HepG2 (cell line): Measurements from ENCODE around the gene FBXW5. TPM values are rescaled to one million over a fixed set of nuclear protein-coding genes. Genes with fewer than 3 reads are reported as not detected.

Experiments used
- AGO2 ChIP-seq: fragments of 200-400 bp; formaldehyde crosslinking; optimal IDR thresholded peaks from 2 replicates; pipeline ENCODE3; 2017; ENCODE audit warnings: mild to moderate bottlenecking, low read depth, low read length, moderate library complexity
- ARID2 ChIP-seq: sonication (generic); formaldehyde crosslinking; IDR thresholded peaks from 2 replicates; pipeline ENCODE4 v1.8.1; 2022; ENCODE audit warnings: mild to moderate bottlenecking, missing genetic modification reagents, borderline replicate concordance
- ARNT ChIP-seq: fragments of 450-650 bp; IDR thresholded peaks from 2 replicates; pipeline ENCODE4 v1.6.1; 2017
- ARNTL ChIP-seq: sonication (generic); formaldehyde crosslinking; IDR thresholded peaks from 2 replicates; pipeline ENCODE4 v1.4.0; 2020; ENCODE audit warnings: mild to moderate bottlenecking, missing genetic modification reagents
- BHLHE40 ChIP-seq: IDR thresholded peaks from 2 replicates; pipeline ENCODE4 v1.6.1; 2011; ENCODE audit warnings: low read length, improper control_type of control experiment
- FOSL2 ChIP-seq: sonication (generic); formaldehyde crosslinking; IDR thresholded peaks from 2 replicates; pipeline ENCODE4 v1.4.0; 2020; ENCODE audit warnings: missing genetic modification reagents
- PHF21A ChIP-seq: sonication (generic); formaldehyde crosslinking; IDR thresholded peaks from 2 replicates; pipeline ENCODE4 v1.5.0; 2020; ENCODE audit warnings: mild to moderate bottlenecking, missing genetic modification reagents
- POLR2A ChIP-seq, 2 experiments: IDR thresholded peaks; 2 replicates each; pipeline ENCODE4 v1.6.1; 2011; ENCODE audit warnings: low read depth in 2 of 2, low read length in 2 of 2, mild to moderate bottlenecking in 1 of 2, moderate library complexity in 1 of 2; ENCODE audit not compliant: insufficient read depth in 1 of 2
- SALL1 ChIP-seq: sonication (generic); formaldehyde crosslinking; IDR thresholded peaks from 2 replicates; pipeline ENCODE4 v1.8.0; 2022; ENCODE audit warnings: mild to moderate bottlenecking, missing genetic modification reagents
- TARDBP ChIP-seq: sonication (generic); formaldehyde crosslinking; IDR thresholded peaks from 2 replicates; pipeline ENCODE4 v1.8.0; 2022; ENCODE audit warnings: mild to moderate bottlenecking, missing genetic modification reagents
- TBX2 ChIP-seq: sonication (generic); formaldehyde crosslinking; IDR thresholded peaks from 2 replicates; pipeline ENCODE4 v1.5.0; 2020; ENCODE audit warnings: missing genetic modification reagents, mild to moderate bottlenecking, borderline replicate concordance
- ZBTB38 ChIP-seq: sonication (generic); formaldehyde crosslinking; IDR thresholded peaks from 2 replicates; pipeline ENCODE4 v1.5.1; 2020; ENCODE audit warnings: mild to moderate bottlenecking, missing genetic modification reagents
- ZNF138 ChIP-seq: sonication (generic); formaldehyde crosslinking; IDR thresholded peaks from 2 replicates; pipeline ENCODE4 v1.5.0; 2020; ENCODE audit warnings: mild to moderate bottlenecking, low read depth, missing genetic modification reagents
- polyA plus RNA-seq, 8 experiments: library from polyadenylated mRNA; depleted of rRNA in 3 of 8; stranded (reverse) in 7 of 8; unstranded in 1 of 8; fragments of >200 nt; fragmentation: Illumina TruSeq in 4 of 8; extraction: Trizol in 4 of 8; gene quantifications; 2 replicates each; pipeline versions ENCODE4 v1.2.1 to v1.2.3, GENCODE V29; 2011 to 2016; ENCODE audit warnings: low read depth in 4 of 8, missing spikeins in 1 of 8, mixed read lengths in 1 of 8; ENCODE audit not compliant: insufficient read depth in 1 of 8
- total RNA-seq, 5 experiments: library from RNA; depleted of rRNA; stranded (reverse); fragments of >200 nt; fragmentation: Illumina TruSeq; extraction: Trizol; gene quantifications; 2 replicates each; pipeline ENCODE4 v1.2.3, GENCODE V29; 2016; ENCODE audit warnings: low read depth in 1 of 5
- TF ChIP-seq, protein P1 (sequence below): sonication (generic); formaldehyde crosslinking; IDR thresholded peaks from 2 replicates; pipeline ENCODE4 v1.5.1; 2020; ENCODE audit warnings: mild to moderate bottlenecking, missing genetic modification reagents, moderate library complexity
- TF ChIP-seq, protein P2 (sequence below): sonication (generic); formaldehyde crosslinking; IDR thresholded peaks from 2 replicates; pipeline ENCODE4 v1.8.0; 2022; ENCODE audit warnings: mild to moderate bottlenecking, missing genetic modification reagents; ENCODE audit not compliant: insufficient replicate concordance
- TF ChIP-seq, protein P3 (sequence below): sonication (generic); formaldehyde crosslinking; IDR thresholded peaks from 2 replicates; pipeline ENCODE4 v1.4.0; 2020; ENCODE audit warnings: missing genetic modification reagents

The FBXW5 gene
- total and polyA plus RNA-seq, 2 of the 13 experiments (the other 11 are each of a cell fraction or from before 2014, with no cell fraction given): 52.0 to 60.4 TPM

DNA sequence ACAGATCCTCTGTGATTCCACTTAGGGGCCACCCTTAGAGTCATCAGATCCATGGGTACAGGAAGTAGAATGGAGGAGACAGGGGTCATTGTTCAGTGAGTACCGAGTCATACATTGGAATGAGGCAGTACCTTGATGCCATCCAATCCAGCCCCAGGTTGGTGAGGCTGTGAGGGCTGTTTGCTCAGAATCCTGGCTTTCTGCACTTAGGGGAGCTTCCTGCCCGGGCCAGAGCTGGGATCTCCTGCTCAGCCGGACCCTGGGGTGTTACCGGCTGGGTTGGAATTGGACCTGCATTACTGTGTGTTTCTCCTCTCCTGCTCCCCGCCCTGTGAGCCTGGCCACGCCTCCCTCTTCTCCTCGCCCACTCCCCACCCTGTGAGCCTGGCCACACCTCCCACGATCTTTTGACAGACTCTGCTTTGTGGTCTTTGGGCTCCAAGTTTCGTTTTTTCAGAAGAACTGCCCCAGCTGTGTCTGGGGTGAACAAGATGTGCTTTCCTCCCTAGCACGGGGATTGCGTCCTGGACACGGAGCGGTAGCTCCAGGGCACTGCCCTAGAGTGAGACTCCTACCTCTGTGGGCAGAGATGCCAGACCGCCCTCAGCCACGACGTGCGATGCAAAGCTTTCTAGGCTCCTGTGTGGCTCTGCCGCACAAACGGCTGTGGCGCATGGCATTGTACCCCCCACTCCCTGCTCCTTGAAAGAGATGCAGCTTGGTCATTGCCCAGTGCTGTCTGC lies 42.9 kb downstream of the FBXW5 start (continued):
- 0 out of 2 replicates have a peak, but pooled peaks have one; percentile 28 for TF ChIP-seq TARDBP (CRISPR knock-in tag)
- no peak for TF ChIP-seq ARNTL
- TF ChIP-seq AGO2: peak; percentile 40
- no peak for TF ChIP-seq PHF21A
- TF ChIP-seq ARID2 (CRISPR knock-in tag): no peak
- TF ChIP-seq, protein P1, sequence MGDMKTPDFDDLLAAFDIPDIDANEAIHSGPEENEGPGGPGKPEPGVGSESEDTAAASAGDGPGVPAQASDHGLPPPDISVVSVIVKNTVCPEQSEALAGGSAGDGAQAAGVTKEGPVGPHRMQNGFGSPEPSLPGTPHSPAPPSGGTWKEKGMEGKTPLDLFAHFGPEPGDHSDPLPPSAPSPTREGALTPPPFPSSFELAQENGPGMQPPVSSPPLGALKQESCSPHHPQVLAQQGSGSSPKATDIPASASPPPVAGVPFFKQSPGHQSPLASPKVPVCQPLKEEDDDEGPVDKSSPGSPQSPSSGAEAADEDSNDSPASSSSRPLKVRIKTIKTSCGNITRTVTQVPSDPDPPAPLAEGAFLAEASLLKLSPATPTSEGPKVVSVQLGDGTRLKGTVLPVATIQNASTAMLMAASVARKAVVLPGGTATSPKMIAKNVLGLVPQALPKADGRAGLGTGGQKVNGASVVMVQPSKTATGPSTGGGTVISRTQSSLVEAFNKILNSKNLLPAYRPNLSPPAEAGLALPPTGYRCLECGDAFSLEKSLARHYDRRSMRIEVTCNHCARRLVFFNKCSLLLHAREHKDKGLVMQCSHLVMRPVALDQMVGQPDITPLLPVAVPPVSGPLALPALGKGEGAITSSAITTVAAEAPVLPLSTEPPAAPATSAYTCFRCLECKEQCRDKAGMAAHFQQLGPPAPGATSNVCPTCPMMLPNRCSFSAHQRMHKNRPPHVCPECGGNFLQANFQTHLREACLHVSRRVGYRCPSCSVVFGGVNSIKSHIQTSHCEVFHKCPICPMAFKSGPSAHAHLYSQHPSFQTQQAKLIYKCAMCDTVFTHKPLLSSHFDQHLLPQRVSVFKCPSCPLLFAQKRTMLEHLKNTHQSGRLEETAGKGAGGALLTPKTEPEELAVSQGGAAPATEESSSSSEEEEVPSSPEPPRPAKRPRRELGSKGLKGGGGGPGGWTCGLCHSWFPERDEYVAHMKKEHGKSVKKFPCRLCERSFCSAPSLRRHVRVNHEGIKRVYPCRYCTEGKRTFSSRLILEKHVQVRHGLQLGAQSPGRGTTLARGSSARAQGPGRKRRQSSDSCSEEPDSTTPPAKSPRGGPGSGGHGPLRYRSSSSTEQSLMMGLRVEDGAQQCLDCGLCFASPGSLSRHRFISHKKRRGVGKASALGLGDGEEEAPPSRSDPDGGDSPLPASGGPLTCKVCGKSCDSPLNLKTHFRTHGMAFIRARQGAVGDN (CRISPR knock-in tag): peak; percentile 1
- 0 out of 2 replicates have a peak, but pooled peaks have one; percentile 10 for TF ChIP-seq ZBTB38 (CRISPR knock-in tag)
- TF ChIP-seq, protein P2, sequence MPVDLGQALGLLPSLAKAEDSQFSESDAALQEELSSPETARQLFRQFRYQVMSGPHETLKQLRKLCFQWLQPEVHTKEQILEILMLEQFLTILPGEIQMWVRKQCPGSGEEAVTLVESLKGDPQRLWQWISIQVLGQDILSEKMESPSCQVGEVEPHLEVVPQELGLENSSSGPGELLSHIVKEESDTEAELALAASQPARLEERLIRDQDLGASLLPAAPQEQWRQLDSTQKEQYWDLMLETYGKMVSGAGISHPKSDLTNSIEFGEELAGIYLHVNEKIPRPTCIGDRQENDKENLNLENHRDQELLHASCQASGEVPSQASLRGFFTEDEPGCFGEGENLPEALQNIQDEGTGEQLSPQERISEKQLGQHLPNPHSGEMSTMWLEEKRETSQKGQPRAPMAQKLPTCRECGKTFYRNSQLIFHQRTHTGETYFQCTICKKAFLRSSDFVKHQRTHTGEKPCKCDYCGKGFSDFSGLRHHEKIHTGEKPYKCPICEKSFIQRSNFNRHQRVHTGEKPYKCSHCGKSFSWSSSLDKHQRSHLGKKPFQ (CRISPR knock-in tag): peak; percentile 21
- TF ChIP-seq BHLHE40: no peak
- TF ChIP-seq ZNF138 (CRISPR knock-in tag): no peak
- peak; percentile 14 to 15; a peak in 1 of 4 replicates for TF ChIP-seq POLR2A (IDR thresholded peaks at IDR 0.05; ENCODE audit: insufficient read depth in 1 of 2, low read depth in 2 of 2, low read length in 2 of 2)
- TF ChIP-seq, protein P3, sequence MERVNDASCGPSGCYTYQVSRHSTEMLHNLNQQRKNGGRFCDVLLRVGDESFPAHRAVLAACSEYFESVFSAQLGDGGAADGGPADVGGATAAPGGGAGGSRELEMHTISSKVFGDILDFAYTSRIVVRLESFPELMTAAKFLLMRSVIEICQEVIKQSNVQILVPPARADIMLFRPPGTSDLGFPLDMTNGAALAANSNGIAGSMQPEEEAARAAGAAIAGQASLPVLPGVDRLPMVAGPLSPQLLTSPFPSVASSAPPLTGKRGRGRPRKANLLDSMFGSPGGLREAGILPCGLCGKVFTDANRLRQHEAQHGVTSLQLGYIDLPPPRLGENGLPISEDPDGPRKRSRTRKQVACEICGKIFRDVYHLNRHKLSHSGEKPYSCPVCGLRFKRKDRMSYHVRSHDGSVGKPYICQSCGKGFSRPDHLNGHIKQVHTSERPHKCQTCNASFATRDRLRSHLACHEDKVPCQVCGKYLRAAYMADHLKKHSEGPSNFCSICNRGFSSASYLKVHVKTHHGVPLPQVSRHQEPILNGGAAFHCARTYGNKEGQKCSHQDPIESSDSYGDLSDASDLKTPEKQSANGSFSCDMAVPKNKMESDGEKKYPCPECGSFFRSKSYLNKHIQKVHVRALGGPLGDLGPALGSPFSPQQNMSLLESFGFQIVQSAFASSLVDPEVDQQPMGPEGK (CRISPR knock-in tag): no peak
- TF ChIP-seq ARNT: no peak
- TF ChIP-seq SALL1 (CRISPR knock-in tag): peak; percentile 28; the same call in 1 of the 2 replicates
- TF ChIP-seq FOSL2 (CRISPR knock-in tag): peak; percentile 71
- 0 out of 2 replicates have a peak, but pooled peaks have one; percentile 33 for TF ChIP-seq TBX2 (CRISPR knock-in tag)
